GM23338 (cell line): ENCODE results near the gene MARF1. TPM values are rescaled to one million over a fixed set of nuclear protein-coding genes. Genes with fewer than 3 reads are reported as not detected.

Source experiments
- ATAC-seq: fragments of 200-7000 bp; cut with Tn5 transposase; 3 replicates; pipeline ENCODE4 v1.9.1; 2020
- DNase-seq: peaks from one replicate; pipeline ENCODE4 v3.0.0-alpha.2; 2015; ENCODE audit warnings: low spot score
- H2AFZ ChIP-seq: fragments of 200-600 bp; sonication (generic); 2 replicates; pipeline ENCODE4 v1.8.0; 2016; ENCODE audit warnings: antibody characterized with exemption, mild to moderate bottlenecking, moderate library complexity
- H3F3A ChIP-seq: fragments of 200-600 bp; sonication (generic); replicated peaks from 2 replicates; pipeline ENCODE4 v1.8.0; 2017; ENCODE audit warnings: antibody characterized with exemption, mixed run types, low read depth
- H3K27ac ChIP-seq: fragments of 200-600 bp; sonication (generic); 2 replicates; pipeline ENCODE4 v1.6.1; 2016; ENCODE audit warnings: low read depth
- H3K27me3 ChIP-seq: fragments of 200-600 bp; sonication (generic); 2 replicates; pipeline ENCODE4 v1.8.0; 2016; ENCODE audit warnings: mild to moderate bottlenecking, mixed run types, moderate library complexity; ENCODE audit not compliant: insufficient read depth
- H3K36me3 ChIP-seq: fragments of 200-600 bp; sonication (generic); 2 replicates; pipeline ENCODE4 v1.8.0; 2016; ENCODE audit warnings: mild to moderate bottlenecking; ENCODE audit not compliant: insufficient read depth
- H3K4me1 ChIP-seq: fragments of 200-600 bp; sonication (generic); 2 replicates; pipeline ENCODE4 v1.8.0; 2016; ENCODE audit warnings: mild to moderate bottlenecking, moderate library complexity; ENCODE audit not compliant: insufficient read depth
- H3K4me2 ChIP-seq: fragments of 200-600 bp; sonication (generic); 2 replicates; pipeline ENCODE4 v1.7.1; 2017; ENCODE audit warnings: mixed run types
- H3K4me3 ChIP-seq: fragments of 200-600 bp; sonication (generic); 2 replicates; pipeline ENCODE4 v1.6.1; 2016; ENCODE audit warnings: mixed run types
- H3K79me2 ChIP-seq: fragments of 200-600 bp; sonication (generic); replicated peaks from 2 replicates; pipeline ENCODE4 v1.8.0; 2017; ENCODE audit warnings: mild to moderate bottlenecking; ENCODE audit not compliant: insufficient read depth
- H3K9me2 ChIP-seq: fragments of 200-600 bp; sonication (generic); 2 replicates; pipeline ENCODE4 v1.8.0; 2017; ENCODE audit not compliant: insufficient read depth
- H4K20me1 ChIP-seq: fragments of 200-600 bp; sonication (generic); replicated peaks from 2 replicates; pipeline ENCODE4 v1.8.0; 2017; ENCODE audit warnings: mild to moderate bottlenecking; ENCODE audit not compliant: insufficient read depth
- H3K27ac Mint-ChIP-seq: 2 replicates; pipeline ENCODE4 v1.8.0; 2020; ENCODE audit warnings: inconsistent platforms, mild to moderate bottlenecking, moderate library complexity, mixed read lengths
- H3K27me3 Mint-ChIP-seq: 3 replicates; pipeline ENCODE4 v1.8.0; 2022; ENCODE audit warnings: low read depth, mild to moderate bottlenecking, moderate library complexity, mixed read lengths, inconsistent platforms; ENCODE audit not compliant: insufficient read depth, poor library complexity
- H3K36me3 Mint-ChIP-seq: 3 replicates; pipeline ENCODE4 v1.8.0; 2021; ENCODE audit warnings: low read depth, mild to moderate bottlenecking, inconsistent platforms, moderate library complexity, mixed read lengths
- H3K4me1 Mint-ChIP-seq: 3 replicates; pipeline ENCODE4 v1.8.0; 2020; ENCODE audit warnings: mild to moderate bottlenecking, inconsistent platforms, mixed read lengths
- H3K4me3 Mint-ChIP-seq: 3 replicates; pipeline ENCODE4 v1.8.0; 2021; ENCODE audit warnings: moderate library complexity, mild to moderate bottlenecking, inconsistent platforms, mixed read lengths
- H3K9me3 Mint-ChIP-seq: 3 replicates; pipeline ENCODE4 v1.8.0; 2020; ENCODE audit warnings: moderate library complexity, mild to moderate bottlenecking, inconsistent platforms, mixed read lengths
- CREB1 ChIP-seq: fragments of 250-450 bp; sonication (Bioruptor Pico); IDR thresholded peaks from 2 replicates; pipeline ENCODE4 v1.5.0; 2020; ENCODE audit warnings: low read depth, mild to moderate bottlenecking, moderate library complexity
- CTCF ChIP-seq, 2 experiments: fragments of 200-600 bp in 1 of 2; sonication (generic) in 1 of 2; conservative IDR thresholded peaks; 2 replicates each; pipeline versions ENCODE4 v1.5.1 to v1.6.1; 2016 to 2017; ENCODE audit warnings: antibody characterized with exemption in 2 of 2, low read depth in 2 of 2, mild to moderate bottlenecking in 2 of 2, moderate library complexity in 1 of 2
- EZH2 ChIP-seq: fragments of 200-600 bp; sonication (generic); IDR thresholded peaks from one replicate; pipeline ENCODE4 v1.8.0; 2017; ENCODE audit warnings: antibody characterized with exemption, mild to moderate bottlenecking, low read depth; ENCODE audit not compliant: unreplicated experiment
- JUNB ChIP-seq: IDR thresholded peaks from one replicate; pipeline ENCODE4 v1.6.1; 2016; ENCODE audit warnings: antibody characterized with exemption; ENCODE audit not compliant: unreplicated experiment
- POLR2AphosphoS5 ChIP-seq: IDR thresholded peaks from 2 replicates; pipeline ENCODE4 v1.6.1; 2016; ENCODE audit warnings: antibody characterized with exemption, low read depth
- STAT1 ChIP-seq: IDR thresholded peaks from one replicate; pipeline ENCODE4 v1.6.1; 2016; ENCODE audit warnings: antibody characterized with exemption; ENCODE audit not compliant: unreplicated experiment
- ZNF114 ChIP-seq: fragments of 250-450 bp; sonication (Bioruptor Pico); IDR thresholded peaks from 2 replicates; pipeline ENCODE4 v1.5.0; 2020; ENCODE audit warnings: mild to moderate bottlenecking, moderate library complexity
- ZNF331 ChIP-seq: fragments of 250-450 bp; sonication (Bioruptor Pico); IDR thresholded peaks from 2 replicates; pipeline ENCODE4 v1.5.0; 2020; ENCODE audit warnings: low read depth, mild to moderate bottlenecking, moderate library complexity
- ZNF462 ChIP-seq: fragments of 250-450 bp; sonication (Bioruptor Pico); IDR thresholded peaks from 2 replicates; pipeline ENCODE4 v1.5.0; 2020; ENCODE audit warnings: mild to moderate bottlenecking, moderate library complexity
- polyA plus RNA-seq: library from polyadenylated mRNA; unstranded; fragments of >200 nt; fragmentation: Nextera tagmentation; extraction: Ambion mirVana; gene quantifications from 2 replicates; pipeline ENCODE4 v1.2.1, GENCODE V29; 2016
- total RNA-seq: library from RNA; depleted of rRNA; stranded (reverse); fragments of >200 nt; shearing (Covaris generic); gene quantifications from 2 replicates; pipeline ENCODE4 v1.2.3, GENCODE V29; 2014
- TF ChIP-seq, protein P1 (sequence below): IDR thresholded peaks from one replicate; pipeline ENCODE4 v1.6.1; 2018; ENCODE audit warnings: antibody characterized with exemption; ENCODE audit not compliant: unreplicated experiment

Gene MARF1
- total and polyA plus RNA-seq, 2 experiments from 2014 or later = 8.3 to 16.0 TPM

- Histone ChIP-seq H3K36me3 (peaks cover 3% of the 10 kb centered on the region; the same call in 1 of the 2 replicates), H4K20me1 (no peaks in the 10 kb centered on the region), H3K4me3 (no peak overlapping the region), H3F3A (no peaks in the 10 kb centered on the region), H3K4me1 (peaks cover 11% of the 10 kb centered on the region), H2AFZ (no peak overlapping the region), H3K4me2 (no peak overlapping the region), H3K27me3 (no peaks in the 10 kb centered on the region), H3K27ac (no peak overlapping the region), H3K9me2 (0 out of 2 replicates have a peak, but pooled peaks cover 3% of the 10 kb centered on the region), H3K79me2 (no peaks in the 10 kb centered on the region)
- Mint-ChIP-seq H3K4me1 (peaks cover 22% of the 10 kb centered on the region), H3K36me3 (peaks cover 5% of the 10 kb centered on the region; the same call in 1 of the 3 replicates), H3K27ac (no peak overlapping the region), H3K4me3 (no peak overlapping the region), H3K27me3 (peaks cover 6% of the 10 kb centered on the region), H3K9me3 (no peaks in the 10 kb centered on the region)
- no peak for ATAC-seq
- no peak for TF ChIP-seq STAT1
- no peak for TF ChIP-seq EZH2
- TF ChIP-seq ZNF462 = no peak
- no peak for TF ChIP-seq JUNB
- no peak for TF ChIP-seq CTCF (conservative IDR thresholded peaks at IDR 0.05; ENCODE audit: low read depth in 2 of 2)
- TF ChIP-seq ZNF114 (CRISPR knock-in tag) = no peak
- TF ChIP-seq POLR2AphosphoS5 = no peak
- TF ChIP-seq ZNF331 (CRISPR knock-in tag) = no peak
- TF ChIP-seq, protein P1, sequence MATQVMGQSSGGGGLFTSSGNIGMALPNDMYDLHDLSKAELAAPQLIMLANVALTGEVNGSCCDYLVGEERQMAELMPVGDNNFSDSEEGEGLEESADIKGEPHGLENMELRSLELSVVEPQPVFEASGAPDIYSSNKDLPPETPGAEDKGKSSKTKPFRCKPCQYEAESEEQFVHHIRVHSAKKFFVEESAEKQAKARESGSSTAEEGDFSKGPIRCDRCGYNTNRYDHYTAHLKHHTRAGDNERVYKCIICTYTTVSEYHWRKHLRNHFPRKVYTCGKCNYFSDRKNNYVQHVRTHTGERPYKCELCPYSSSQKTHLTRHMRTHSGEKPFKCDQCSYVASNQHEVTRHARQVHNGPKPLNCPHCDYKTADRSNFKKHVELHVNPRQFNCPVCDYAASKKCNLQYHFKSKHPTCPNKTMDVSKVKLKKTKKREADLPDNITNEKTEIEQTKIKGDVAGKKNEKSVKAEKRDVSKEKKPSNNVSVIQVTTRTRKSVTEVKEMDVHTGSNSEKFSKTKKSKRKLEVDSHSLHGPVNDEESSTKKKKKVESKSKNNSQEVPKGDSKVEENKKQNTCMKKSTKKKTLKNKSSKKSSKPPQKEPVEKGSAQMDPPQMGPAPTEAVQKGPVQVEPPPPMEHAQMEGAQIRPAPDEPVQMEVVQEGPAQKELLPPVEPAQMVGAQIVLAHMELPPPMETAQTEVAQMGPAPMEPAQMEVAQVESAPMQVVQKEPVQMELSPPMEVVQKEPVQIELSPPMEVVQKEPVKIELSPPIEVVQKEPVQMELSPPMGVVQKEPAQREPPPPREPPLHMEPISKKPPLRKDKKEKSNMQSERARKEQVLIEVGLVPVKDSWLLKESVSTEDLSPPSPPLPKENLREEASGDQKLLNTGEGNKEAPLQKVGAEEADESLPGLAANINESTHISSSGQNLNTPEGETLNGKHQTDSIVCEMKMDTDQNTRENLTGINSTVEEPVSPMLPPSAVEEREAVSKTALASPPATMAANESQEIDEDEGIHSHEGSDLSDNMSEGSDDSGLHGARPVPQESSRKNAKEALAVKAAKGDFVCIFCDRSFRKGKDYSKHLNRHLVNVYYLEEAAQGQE = no peak
- no peak for TF ChIP-seq CREB1 (CRISPR knock-in tag)
- DNase-seq = no peak
These were observed 69.6 kb downstream of the MARF1 start for GRCh38 chr16:15573274-15573895.
